SH-SY5Y (cell line): ENCODE measurements around the gene CUBN.

ENCODE experiments used
- GATA2 ChIP-seq: IDR thresholded peaks from 2 replicates; pipeline ENCODE4 v1.6.1; 2011; ENCODE audit warnings: mild to moderate bottlenecking, low read depth, low read length
- GATA3 ChIP-seq: IDR thresholded peaks from 2 replicates; pipeline ENCODE4 v1.6.1; 2011; ENCODE audit warnings: low read depth, mild to moderate bottlenecking, low read length, moderate library complexity

DNA sequence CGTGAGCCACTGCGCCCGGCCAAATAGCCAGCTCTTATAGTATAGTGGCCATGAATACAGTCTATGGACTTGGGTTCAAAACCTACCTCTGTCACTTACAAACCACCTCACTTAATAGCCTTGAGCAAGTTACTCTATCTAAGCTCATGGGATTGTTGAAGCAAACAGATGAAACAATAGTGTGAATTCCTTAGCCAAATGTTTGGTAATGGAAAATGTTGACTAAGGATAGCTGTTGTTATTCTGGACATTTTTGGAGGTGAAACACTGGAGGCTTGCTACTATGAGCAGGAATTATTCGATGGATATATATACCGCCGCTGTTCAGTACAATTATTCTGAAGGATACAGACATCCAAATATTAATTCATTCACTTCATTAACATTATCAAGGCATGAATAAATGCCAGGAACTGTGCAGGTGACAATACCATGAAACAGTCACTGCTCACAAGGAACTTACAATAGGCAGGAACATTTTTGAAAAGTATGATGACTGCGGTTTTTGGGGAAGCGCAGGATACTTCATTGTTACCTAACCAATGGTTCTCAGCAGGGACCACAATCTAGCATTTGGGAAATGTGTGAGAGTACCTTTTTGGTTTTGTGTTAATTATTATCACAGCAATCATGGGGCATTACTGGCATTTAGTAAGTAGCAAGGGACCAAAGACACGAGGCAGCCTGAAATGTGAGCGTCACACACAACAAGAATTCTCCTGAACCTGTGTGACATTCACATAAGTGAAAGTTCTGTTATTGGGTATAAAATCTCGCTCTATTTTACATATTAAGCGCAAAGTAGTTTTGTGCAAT lies 55.7 kb downstream of the CUBN start:
- TF ChIP-seq GATA2 = no peak
- no peak for TF ChIP-seq GATA3
